NCI-H1417 (cell line): ENCODE data around the gene KCNAB1.
"Not testable (repeated sequence)": the region's sequence is repeated elsewhere in the genome, so short reads cannot be mapped to it uniquely, and the experiment has no call there.

Source experiments
- DNase-seq, 3 experiments: peaks; one replicate each; lab custom pipeline; 2025; lab: John Stamatoyannopoulos, UW

The KCNAB1 gene

DNA sequence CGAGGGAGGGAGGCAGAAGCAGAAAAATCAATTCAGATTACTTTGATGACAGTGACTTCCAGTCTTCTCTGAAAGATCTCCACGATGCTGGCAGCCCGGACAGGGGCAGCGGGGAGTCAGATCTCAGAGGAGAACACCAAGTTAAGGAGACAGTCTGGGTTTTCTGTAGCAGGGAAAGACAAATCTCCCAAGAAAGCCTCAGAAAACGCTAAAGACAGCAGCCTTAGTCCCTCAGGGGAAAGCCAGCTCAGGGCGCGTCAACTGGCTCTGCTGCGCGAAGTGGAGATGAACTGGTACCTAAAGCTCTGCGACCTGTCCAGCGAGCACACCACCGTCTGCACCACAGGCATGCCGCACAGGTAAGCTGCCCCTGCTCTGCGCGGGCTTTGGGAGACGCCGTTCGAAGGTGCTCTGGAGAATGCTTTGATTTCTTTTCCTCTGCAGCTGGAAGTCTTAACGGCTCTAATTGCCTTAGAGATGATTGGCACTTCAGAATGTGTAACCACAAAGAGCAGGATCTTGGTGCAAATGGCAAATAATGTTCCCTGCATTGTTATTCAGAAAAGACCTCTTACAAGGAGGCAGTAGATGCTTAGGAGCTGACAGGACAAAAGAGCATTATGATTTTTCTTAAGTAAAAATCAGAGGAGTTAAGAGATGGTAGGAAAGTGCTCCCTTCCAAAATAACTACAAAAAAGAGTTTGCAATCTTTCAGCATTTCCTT is at the start of gene KCNAB1:
KCNAB1 (plus strand) TSS at position 51 of the 724 bp plus-strand sequence.
- peak in 2 of 3 experiments; percentile 23 to 31 for DNase-seq

- DNase-seq: no peak
Measured at GRCh38 chr3:156071031-156071430, 49.3 kb upstream of the KCNAB1 start.

DNA sequence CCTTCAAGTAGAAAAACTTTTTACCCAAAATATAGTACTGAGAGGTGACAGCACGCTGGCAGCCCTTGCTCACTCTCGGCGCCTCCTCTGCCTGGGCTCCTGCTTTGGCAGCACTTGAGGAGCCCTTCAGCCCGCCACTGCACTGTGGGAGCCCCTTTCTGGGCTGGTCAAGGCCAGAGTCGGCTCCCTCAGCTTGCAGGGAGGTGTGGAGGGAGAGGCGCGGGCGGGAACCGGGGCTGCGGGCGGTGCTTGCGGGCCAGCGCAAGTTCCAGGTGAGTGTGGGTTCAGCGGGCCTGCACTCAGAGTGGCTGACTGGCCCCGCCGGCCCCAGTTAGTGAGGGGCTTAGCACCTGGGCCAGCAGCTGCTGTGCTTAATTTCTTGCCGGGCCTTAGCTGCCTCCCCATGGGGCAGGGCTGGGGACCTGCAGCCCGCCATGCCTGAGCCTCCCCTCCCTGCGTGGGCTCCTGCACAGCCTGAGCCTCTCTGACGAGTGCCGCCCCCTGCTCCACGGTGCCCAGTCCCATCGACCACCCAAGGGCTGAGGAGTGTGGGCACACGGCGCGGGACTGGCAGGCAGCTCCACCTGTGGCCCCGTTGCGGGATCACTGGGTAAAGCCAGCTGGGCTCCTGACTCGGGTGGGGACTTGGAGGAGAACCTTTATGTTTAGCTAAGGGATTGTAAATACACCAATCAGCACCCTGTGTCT is 47.3 kb upstream of the KCNAB1 start:
- DNase-seq: not testable (repeated sequence)

- DNase-seq: no peak
Measured at GRCh38 chr3:156090126-156090525, 30.3 kb upstream of the KCNAB1 start.

DNA sequence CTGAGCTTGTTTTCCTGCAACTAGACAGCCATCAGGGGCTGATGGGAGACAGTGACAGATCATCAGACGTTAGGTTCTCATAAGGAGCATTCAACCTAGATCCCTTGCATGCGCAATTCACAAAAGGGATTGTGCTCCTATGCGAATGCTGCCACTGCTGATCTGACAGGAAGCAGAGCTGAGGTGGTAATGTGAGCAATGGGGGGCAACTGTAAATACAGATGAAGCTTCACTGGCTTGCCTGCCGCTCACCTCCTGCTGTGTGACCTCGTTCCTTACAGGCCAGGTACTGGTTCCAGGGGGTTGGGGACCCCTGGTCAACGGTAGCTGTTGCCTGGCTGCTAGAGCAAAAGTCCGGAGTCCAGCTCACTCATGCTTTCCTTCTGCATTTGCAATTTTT is 26.4 kb upstream of the KCNAB1 start:
- DNase-seq: peak in 1 of 3 experiments; percentile 40

DNA sequence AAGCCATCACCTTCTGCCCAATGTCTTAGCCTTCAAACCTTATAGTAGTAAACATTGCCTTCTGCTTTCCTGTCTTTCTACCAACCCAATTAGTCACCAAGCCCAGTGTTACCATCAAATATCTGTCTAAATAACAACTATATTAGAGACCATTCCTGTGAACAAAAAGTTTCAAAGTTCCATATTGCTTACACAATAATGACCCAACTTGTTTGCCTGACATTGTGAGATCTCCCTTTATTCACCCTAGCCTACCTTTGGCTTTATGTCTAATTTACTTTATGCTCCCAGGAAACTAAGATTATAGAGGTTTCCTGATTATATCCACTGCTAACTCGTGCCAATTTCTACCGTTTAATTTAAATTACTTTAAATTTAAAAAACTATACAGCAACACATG is 26.0 kb upstream of the KCNAB1 start:
- DNase-seq: no peak

DNA sequence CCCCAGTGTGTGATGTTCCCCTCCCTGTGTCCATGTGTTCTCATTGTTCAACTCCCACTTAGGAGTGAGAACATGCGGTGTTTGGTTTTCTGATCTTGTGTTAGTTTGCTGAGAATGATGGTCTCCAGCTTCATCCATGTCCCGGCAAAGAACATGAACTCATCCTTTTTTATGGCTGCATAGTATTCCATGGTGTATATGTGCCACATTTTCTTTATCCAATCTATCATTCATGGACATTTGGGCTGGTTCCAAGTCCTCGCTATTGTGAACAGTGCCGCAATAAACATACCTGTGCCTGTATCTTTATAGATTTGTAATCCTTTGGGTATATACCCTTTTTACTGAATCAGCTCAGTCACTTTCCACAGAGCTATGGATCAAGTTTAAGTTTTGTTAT is 24.7 kb upstream of the KCNAB1 start:
- DNase-seq: not testable (repeated sequence)

GRCh38 chr3:156098437-156099035 is 21.8 kb upstream of the KCNAB1 start:
- no peak for DNase-seq

- not testable (repeated sequence) for DNase-seq
Measured at GRCh38 chr3:156099348-156099747, 21.0 kb upstream of the KCNAB1 start.

DNA sequence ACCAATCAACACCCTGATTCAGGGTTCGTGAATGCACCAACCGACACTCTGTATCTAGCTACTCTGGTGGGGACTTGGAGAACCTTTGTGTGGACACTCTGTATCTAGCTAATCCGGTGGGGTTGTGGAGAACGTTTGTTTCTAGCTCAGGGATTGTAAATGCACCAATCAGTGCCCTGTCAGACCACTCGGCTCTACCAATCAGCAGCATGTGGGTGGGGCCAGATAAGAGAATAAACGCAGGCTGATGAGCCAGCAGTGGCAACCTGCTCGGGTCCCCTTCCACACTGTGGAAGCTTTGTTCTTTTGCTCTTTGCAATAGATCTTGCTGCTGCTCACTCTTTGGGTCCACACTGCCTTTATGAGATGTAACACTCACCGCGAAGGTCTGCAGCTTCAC is 20.4 kb upstream of the KCNAB1 start:
- DNase-seq: not testable (repeated sequence)

GRCh38 chr3:156102267-156102931 is 18.0 kb upstream of the KCNAB1 start:
- DNase-seq: no peak

DNA sequence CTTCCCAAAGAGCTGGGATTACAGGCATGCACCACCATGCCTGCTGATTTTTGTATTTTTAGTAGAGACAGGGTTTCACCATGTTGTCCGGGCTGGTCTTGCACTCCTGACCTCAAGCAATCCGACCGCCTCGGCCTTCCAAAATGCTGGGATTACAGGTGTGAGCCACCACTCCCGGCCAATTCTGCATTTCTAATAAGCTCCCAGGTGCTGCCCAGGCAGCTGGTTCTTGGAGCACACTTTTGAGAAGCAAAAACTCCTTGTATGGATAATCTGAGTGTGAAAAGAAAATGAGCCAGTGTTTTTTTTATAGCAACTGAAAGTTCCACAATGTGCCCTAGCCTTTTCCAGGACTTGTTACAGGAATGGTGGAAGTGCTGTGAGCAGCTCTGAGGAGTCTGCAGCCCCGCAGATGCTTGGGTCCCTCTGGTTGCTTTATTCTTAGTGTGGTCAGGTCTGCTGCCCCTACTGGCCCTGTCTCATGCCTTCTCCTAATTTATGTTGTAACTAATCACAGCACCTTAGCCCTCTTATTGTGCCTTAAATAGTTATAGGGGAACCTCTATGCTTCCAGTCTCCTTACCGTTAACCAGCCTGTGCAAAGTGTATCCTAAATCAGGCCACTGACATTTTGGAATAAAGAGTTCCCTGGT is 13.5 kb upstream of the KCNAB1 start:
- DNase-seq: no peak

DNA sequence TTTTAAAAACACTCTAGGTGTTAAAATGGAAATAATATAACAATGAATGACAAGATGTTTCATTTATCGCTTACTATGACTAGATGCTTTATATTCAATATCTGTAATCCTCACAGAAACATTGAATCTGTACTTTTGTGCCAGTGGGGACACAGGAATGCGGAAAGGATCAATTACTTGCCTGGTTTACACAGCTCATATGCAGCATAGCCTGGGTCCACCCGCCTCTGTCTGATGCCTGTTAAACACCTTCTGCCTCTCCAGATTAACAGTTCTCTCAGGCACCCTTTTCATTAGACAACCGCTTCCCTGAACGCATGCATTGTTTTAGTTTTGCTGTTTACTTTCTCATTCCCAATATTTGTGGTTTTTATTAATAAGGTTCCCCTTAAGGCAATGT is 12.9 kb upstream of the KCNAB1 start:
- no peak for DNase-seq

- no peak for DNase-seq
Measured at GRCh38 chr3:156108616-156109015, 11.8 kb upstream of the KCNAB1 start.

- no peak for DNase-seq
Measured at GRCh38 chr3:156109989-156110388, 10.4 kb upstream of the KCNAB1 start.

GRCh38 chr3:156126467-156126866 is 6.1 kb downstream of the KCNAB1 start:
- DNase-seq: no peak

GRCh38 chr3:156131241-156131640 is 10.9 kb downstream of the KCNAB1 start:
- DNase-seq: no peak

DNA sequence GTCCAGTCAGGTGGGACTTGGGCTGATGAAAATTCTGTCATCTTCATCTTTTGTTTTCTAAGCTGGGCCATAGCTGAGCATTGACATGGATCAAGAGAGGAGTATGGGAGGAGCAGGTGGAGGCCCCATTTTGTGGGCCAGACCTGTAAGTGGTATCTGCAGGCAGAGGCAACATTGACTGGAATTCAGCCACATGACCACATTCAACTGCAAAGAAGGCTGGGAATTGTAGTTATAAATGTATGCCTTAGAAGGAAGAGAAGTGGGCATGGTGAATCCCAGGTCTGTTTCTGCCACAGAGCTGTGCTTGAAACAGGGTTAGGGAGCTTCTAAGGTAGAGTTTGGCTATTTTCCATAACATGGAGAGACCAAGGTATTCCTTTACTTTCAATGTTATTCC is 11.4 kb downstream of the KCNAB1 start:
- no peak for DNase-seq

GRCh38 chr3:156132313-156132712 is 11.9 kb downstream of the KCNAB1 start:
- no peak for DNase-seq

DNA sequence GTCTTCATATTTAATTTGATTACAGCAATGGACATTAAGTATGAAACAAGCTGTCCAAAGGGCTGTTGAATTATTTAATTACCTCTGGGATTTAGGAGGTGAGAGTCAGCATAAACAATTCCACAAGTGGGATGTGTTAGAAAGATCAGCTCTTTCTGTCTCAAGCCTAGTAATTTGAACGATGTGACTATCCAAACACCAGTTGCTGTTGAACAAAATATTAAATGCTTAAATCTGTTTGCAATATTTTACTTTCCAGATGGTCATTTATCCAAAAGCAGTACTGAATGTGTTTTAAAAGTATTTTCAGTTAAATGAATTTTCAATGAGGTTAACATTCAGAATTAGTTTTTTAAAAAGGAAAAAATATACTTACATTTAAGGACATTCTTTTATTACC is 12.7 kb downstream of the KCNAB1 start:
- no peak for DNase-seq

DNA sequence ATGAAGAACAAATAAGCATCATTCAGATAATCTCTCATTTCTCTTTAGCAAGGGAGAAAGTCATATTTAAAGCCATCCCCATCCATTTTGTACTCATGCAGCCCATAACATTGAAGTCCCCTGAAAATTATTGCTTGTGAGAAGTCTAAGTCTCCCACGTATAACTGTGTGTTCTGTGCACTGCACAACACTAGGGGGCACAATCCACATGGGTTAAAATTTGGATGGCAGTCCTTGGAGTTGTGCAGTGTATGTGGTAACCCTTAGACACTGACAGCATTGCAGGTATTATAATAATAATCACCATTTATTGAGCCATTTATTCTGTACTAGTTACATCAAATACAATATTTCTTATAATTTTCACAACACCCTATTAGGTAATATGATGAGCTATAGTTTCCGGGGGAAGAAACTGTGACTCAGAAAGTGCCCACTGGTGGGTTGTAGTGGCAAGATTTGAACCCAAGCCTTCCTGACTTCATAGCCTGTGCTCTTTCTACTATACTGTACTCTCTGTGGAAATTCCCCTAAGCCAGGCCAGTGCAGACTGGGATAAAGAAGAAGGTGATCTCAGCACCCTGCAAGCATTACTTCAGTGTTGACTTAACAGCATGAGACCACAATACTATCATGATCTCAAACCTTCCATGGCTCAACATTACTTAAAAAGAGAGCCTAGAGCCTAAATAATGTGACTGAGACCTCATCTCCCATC is 15.7 kb downstream of the KCNAB1 start:
- peak in 2 of 3 experiments; percentile 15 to 37 for DNase-seq
